C4-2B (cell line): Measurements from ENCODE around the gene PLEKHA5.

Source experiments
- H3K27ac ChIP-seq: fragments of 450-650 bp; 2 replicates; pipeline ENCODE4 v1.5.1; 2017
- ZFX ChIP-seq: fragments of 450-650 bp; IDR thresholded peaks from 2 replicates; pipeline ENCODE4 v1.6.1; 2017
- TF ChIP-seq, protein P1 (sequence below): fragments of 450-650 bp; conservative IDR thresholded peaks from 2 replicates; pipeline ENCODE4 v1.5.1; 2017; ENCODE audit warnings: mild to moderate bottlenecking

PLEKHA5 gene

GRCh38 chr12:19119440-19119839 is 10.1 kb upstream of the PLEKHA5 start:
- H3K27ac ChIP-seq: no peak overlapping the region
- no peak for TF ChIP-seq ZFX
- TF ChIP-seq, protein P1, sequence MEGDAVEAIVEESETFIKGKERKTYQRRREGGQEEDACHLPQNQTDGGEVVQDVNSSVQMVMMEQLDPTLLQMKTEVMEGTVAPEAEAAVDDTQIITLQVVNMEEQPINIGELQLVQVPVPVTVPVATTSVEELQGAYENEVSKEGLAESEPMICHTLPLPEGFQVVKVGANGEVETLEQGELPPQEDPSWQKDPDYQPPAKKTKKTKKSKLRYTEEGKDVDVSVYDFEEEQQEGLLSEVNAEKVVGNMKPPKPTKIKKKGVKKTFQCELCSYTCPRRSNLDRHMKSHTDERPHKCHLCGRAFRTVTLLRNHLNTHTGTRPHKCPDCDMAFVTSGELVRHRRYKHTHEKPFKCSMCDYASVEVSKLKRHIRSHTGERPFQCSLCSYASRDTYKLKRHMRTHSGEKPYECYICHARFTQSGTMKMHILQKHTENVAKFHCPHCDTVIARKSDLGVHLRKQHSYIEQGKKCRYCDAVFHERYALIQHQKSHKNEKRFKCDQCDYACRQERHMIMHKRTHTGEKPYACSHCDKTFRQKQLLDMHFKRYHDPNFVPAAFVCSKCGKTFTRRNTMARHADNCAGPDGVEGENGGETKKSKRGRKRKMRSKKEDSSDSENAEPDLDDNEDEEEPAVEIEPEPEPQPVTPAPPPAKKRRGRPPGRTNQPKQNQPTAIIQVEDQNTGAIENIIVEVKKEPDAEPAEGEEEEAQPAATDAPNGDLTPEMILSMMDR: no peak

DNA sequence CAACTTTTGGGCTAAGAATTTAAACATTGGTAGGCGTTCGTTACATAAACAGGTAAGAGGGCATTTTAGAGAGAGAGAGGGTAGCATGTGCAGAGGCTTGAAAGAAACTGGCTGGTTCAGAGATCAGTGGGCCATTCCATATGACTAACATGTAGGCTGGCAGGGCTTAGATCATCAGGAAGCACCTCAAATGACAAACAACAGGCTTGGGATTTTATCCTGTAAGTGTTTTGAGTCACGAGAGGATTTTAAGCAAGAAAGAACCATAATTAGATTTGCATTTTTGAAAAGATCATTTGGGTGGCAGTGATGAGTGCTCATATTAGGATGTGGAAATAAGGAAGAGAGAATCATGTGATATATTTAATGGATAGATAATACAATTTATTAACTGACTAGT is 8.7 kb upstream of the PLEKHA5 start:
- no peak for TF ChIP-seq ZFX
- TF ChIP-seq, protein P1: no peak
- H3K27ac ChIP-seq: no peak overlapping the region

- TF ChIP-seq ZFX: no peak
- no peak overlapping the region for H3K27ac ChIP-seq
Measured at GRCh38 chr12:19121449-19122018, 8.0 kb upstream of the PLEKHA5 start.

DNA sequence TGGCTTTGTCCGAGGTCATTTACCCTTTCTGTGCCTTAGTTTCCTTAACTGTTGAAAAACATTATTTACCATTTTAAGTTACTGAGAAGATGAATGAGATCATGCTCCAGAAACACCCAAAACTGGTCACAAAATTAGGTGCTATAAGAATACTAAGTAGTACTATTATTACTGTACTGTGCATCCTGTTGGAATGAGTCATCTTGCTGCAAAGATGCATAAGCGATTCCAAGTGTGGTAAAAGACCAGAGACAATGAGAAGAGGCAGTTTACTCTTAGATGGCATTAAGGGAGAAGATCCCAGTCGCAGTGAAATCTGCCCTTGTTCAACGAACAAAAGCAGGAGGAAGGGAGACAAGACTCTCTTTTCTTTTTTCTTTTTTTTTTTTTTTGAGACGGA is 4.2 kb upstream of the PLEKHA5 start:
- no peak for TF ChIP-seq ZFX
- TF ChIP-seq, protein P1: no peak
- H3K27ac ChIP-seq: no peak overlapping the region

GRCh38 chr12:19127270-19127669 is 2.3 kb upstream of the PLEKHA5 start:
- TF ChIP-seq ZFX: no peak
- TF ChIP-seq, protein P1: no peak
- no peak overlapping the region for H3K27ac ChIP-seq

GRCh38 chr12:19128485-19128884 is 1.0 kb upstream of the PLEKHA5 start:
- TF ChIP-seq, protein P1: no peak
- TF ChIP-seq ZFX: no peak
- no peak overlapping the region for H3K27ac ChIP-seq

- TF ChIP-seq, protein P1: no peak
- TF ChIP-seq ZFX: no peak
- H3K27ac ChIP-seq: peak overlapping the region; percentile 96
Measured at GRCh38 chr12:19129122-19129485, 429 bp upstream of the PLEKHA5 start.
